Mesodermal cell (in vitro differentiated cells): ENCODE measurements around the gene VWA3B.

ENCODE experiments used
- H3K27ac ChIP-seq: 2 replicates; pipeline ENCODE4 v1.7.0; 2013; ENCODE audit warnings: mild to moderate bottlenecking, low read depth, low read length, moderate library complexity; ENCODE audit not compliant: severe bottlenecking
- H3K36me3 ChIP-seq: 2 replicates; pipeline ENCODE4 v1.7.1; 2013; ENCODE audit warnings: mild to moderate bottlenecking, low read length, moderate library complexity; ENCODE audit not compliant: control insufficient read depth, insufficient read depth
- H3K4me1 ChIP-seq: one replicate; pipeline ENCODE4 v1.7.1; 2013; ENCODE audit warnings: mild to moderate bottlenecking, low read length; ENCODE audit not compliant: insufficient read depth, control insufficient read depth, poor library complexity, severe bottlenecking
- H3K4me3 ChIP-seq: 2 replicates; pipeline ENCODE4 v1.7.0; 2013; ENCODE audit warnings: low read length, control low read depth, mild to moderate bottlenecking; ENCODE audit not compliant: insufficient read depth, poor library complexity, severe bottlenecking; ENCODE audit errors: extremely low read depth
- H3K9me3 ChIP-seq: 2 replicates; pipeline ENCODE4 v1.7.1; 2013; ENCODE audit warnings: mild to moderate bottlenecking, low read length, moderate library complexity; ENCODE audit not compliant: control insufficient read depth
- WGBS, 2 experiments: methylation state at CpG; one replicate each; pipeline ENCODE4 v1.1.5; 2013; ENCODE audit warnings: missing lambda C conversion rate in 2 of 2; ENCODE audit not compliant: insufficient coverage in 2 of 2; 5-methylcytosine and 5-hydroxymethylcytosine counted together

Gene VWA3B

DNA sequence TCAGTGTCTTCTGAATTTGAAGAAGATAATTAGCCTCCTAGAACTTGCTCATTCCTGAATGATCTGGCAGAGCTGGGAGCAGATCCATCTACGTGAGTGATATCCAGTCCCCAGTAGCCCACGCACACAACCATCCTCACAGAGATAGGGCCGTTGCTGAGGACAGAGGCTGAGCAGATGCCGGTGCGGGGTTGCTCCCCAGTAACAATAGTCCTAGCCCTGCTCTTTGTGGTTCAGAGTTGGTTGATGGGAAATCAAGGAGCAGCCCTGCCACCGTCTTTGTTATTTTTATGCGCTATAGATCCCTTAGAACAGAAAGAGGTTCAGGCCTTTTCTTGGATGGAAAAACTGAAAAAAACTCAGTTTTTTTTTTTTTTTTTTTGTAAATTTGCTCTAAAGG is 69.3 kb downstream of the VWA3B start:
- Histone ChIP-seq H3K27ac (no peak overlapping the region), H3K4me1 (no peaks in the 10 kb centered on the region), H3K4me3 (no peak overlapping the region), H3K9me3 (no peaks in the 10 kb centered on the region), H3K36me3 (no peaks in the 10 kb centered on the region)
- 85 to 87% methylated on average over 5 to 6 of the region's 7 CpGs for WGBS, 2 experiments

DNA sequence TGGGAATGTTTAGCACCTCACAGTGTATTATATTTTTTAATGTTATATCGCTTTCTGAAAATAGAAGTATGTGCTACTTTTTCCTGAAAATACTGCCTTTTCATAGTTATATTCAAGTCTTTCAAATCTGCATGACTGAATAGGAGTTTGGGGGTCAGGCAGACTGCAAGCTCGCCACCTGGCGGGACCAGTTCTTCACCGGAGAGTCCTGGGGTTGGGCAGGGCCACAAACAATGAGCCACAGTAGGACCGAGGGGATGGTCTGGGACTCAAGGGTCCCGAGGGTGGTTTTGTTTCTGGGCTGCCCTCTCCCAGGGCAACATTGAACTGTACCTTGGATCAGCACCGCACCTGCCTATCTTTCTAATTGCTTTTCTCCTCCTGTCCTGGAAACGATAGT is 70.6 kb downstream of the VWA3B start:
- Histone ChIP-seq H3K27ac (no peak overlapping the region), H3K9me3 (no peaks in the 10 kb centered on the region), H3K36me3 (no peaks in the 10 kb centered on the region), H3K4me3 (no peak overlapping the region), H3K4me1 (no peaks in the 10 kb centered on the region)
- 46 to 80% methylated on average over 3 to 7 of the region's 8 CpGs for WGBS, 2 experiments

DNA sequence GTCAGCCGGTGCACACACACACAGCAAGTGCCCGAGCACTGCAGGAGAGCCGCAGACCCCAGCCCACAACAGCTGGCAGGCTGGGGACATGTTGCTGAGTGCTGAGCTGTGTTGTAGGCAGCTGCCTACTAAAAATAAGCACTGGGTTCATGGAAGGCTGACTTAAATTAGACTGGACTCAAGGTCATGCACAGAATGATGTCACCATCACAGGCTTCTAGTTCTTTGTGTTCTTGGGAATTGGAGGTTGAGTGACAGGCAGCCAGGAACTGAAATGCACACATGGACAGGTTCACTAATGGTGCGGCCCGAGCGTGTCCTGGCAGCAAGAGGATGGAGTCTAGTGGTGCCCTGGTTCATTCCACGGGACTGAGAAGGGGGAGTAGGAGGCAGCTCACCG is 71.3 kb downstream of the VWA3B start:
- Histone ChIP-seq H3K4me3 (no peak overlapping the region), H3K4me1 (no peaks in the 10 kb centered on the region), H3K9me3 (no peaks in the 10 kb centered on the region), H3K27ac (no peak overlapping the region), H3K36me3 (no peaks in the 10 kb centered on the region)
- 88 to 98% methylated on average over 5 to 8 of the region's 8 CpGs for WGBS, 2 experiments

GRCh38 chr2:98160554-98160953 is 73.6 kb downstream of the VWA3B start:
- 89 to 97% methylated on average over 4 of the region's 4 CpGs for WGBS, 2 experiments
- H3K4me1 ChIP-seq, result no peaks in the 10 kb centered on the region
- H3K36me3 ChIP-seq, result no peaks in the 10 kb centered on the region
- H3K9me3 ChIP-seq, result no peaks in the 10 kb centered on the region
- no peak overlapping the region for H3K27ac ChIP-seq
- H3K4me3 ChIP-seq, result no peak overlapping the region

GRCh38 chr2:98161186-98161585 is 74.2 kb downstream of the VWA3B start:
- H3K9me3 ChIP-seq, result no peaks in the 10 kb centered on the region
- no peaks in the 10 kb centered on the region for H3K36me3 ChIP-seq
- 83 to 89% methylated on average over 2 to 3 of the region's 4 CpGs for WGBS, 2 experiments
- no peaks in the 10 kb centered on the region for H3K4me1 ChIP-seq
- no peak overlapping the region for H3K4me3 ChIP-seq
- no peak overlapping the region for H3K27ac ChIP-seq

DNA sequence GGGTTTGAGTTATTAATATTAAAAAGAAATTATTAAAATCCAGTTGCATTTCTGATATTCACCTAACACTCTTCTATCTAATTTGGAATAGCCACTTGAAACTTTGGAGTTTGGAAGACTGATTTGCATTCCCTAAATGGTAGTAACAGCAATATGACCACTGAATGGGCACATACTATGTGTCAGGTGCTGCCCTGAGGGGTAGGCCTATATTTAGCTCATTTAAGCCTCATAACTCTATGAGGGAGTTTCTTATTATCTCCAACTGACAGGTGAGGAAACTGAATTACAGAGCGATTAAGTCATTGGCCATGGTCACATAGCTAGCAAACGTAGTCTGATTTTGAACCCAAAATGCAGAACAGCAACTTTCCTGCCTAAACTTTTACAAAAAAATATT is 77.3 kb downstream of the VWA3B start:
- H3K4me1 ChIP-seq, result no peaks in the 10 kb centered on the region
- 83% methylated on average over 1 of the region's 2 CpGs; no CpG with 5 or more reads in 1 of the 2 experiments for WGBS, 2 experiments
- no peaks in the 10 kb centered on the region for H3K9me3 ChIP-seq
- no peak overlapping the region for H3K4me3 ChIP-seq
- H3K36me3 ChIP-seq, result no peaks in the 10 kb centered on the region
- H3K27ac ChIP-seq, result no peak overlapping the region

DNA sequence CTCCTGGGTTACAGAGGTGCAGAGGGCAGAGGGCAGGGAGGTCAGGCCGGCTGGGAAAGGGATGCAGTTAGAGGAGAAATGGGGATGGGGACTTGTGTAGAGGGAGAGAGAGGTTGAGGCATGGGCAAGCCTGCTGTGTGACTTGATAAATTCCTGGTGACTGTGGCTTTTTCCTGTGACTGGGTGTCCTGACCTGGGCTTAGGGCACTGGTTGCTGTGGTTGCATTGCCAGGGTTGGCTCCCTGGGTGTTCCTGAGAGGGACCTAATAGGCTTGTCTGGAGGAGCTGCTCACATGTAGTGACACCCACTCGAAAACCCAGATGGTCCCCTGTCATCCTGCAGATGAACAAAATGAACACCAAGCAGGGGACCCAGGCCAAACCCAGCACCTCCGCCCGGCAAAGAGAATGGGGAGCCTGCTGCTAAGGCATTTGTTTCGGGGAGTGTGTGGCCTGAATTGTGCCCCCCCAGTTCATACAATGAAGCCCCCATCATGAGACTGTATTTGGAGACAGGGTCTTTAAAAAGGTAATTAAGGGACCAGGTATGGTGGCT is 78.6 kb downstream of the VWA3B start:
- H3K4me3 ChIP-seq, result no peak overlapping the region
- no peaks in the 10 kb centered on the region for H3K4me1 ChIP-seq
- H3K9me3 ChIP-seq, result no peaks in the 10 kb centered on the region
- no peaks in the 10 kb centered on the region for H3K36me3 ChIP-seq
- WGBS, 2 experiments, result 100% methylated on average over 1 to 3 of the region's 5 CpGs
- no peak overlapping the region for H3K27ac ChIP-seq

GRCh38 chr2:98167916-98168315 is 80.9 kb downstream of the VWA3B start:
- no peaks in the 10 kb centered on the region for H3K9me3 ChIP-seq
- H3K27ac ChIP-seq, result no peak overlapping the region
- no CpG with 5 or more reads among the region's 2 CpGs for WGBS, 2 experiments
- H3K4me1 ChIP-seq, result no peaks in the 10 kb centered on the region
- no peaks in the 10 kb centered on the region for H3K36me3 ChIP-seq
- no peak overlapping the region for H3K4me3 ChIP-seq

DNA sequence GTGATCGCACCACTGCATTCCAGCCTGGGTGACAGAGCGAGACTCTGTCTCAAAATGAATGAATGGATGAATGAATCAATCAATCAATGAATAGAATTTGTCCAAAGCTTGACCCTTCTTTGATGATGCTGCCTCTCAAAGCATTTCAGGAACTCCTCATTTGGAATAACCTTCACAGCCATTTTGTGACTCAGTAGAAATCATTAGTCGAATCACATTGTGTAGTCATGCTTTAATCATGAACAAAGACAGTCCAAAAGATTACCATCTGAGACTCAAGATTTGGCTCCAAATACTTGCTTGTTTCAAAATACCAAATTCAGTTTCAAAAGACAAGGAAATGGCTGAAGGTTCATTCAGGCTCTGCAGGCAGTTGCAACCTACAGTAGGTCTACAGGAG is 83.1 kb downstream of the VWA3B start:
- 71 to 89% methylated on average over 2 to 3 of the region's 3 CpGs for WGBS, 2 experiments
- H3K27ac ChIP-seq, result no peak overlapping the region
- H3K4me1 ChIP-seq, result no peaks in the 10 kb centered on the region
- H3K36me3 ChIP-seq, result no peaks in the 10 kb centered on the region
- no peaks in the 10 kb centered on the region for H3K9me3 ChIP-seq
- H3K4me3 ChIP-seq, result no peak overlapping the region

DNA sequence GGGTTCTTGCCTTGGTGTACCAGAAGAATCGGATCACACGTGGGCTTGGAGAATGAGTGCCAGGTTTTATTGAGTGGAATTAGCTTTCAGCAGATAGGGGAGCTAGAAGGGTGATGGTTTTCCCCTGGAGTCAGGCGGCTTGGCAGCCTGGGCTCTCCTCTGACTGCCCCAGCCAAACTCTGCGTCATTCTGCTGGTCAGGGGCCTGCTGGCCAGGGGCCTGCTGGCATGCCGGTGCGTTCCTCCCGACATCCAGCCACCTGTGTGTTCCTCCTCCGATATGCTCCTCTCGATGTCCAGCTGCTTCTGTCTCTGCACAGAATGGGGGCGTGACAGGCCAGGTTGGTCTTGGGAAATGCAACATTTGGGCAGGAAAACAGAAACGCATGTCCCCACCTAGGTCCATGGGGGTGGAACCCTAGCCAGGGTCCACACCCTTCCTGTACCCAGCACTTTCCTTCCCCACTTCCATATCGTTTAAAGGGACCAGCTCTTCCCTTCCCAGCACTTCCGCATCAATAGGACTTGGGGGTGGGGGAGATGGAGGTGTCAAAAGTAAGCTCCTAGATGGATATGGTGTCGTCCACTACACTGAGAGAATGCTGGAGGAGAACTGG is 85.3 kb downstream of the VWA3B start:
- H3K36me3 ChIP-seq, result no peaks in the 10 kb centered on the region
- WGBS, 2 experiments, result 91 to 98% methylated on average over 11 of the region's 14 CpGs
- H3K27ac ChIP-seq, result no peak overlapping the region
- H3K4me3 ChIP-seq, result no peak overlapping the region
- H3K9me3 ChIP-seq, result no peaks in the 10 kb centered on the region
- H3K4me1 ChIP-seq, result no peaks in the 10 kb centered on the region

DNA sequence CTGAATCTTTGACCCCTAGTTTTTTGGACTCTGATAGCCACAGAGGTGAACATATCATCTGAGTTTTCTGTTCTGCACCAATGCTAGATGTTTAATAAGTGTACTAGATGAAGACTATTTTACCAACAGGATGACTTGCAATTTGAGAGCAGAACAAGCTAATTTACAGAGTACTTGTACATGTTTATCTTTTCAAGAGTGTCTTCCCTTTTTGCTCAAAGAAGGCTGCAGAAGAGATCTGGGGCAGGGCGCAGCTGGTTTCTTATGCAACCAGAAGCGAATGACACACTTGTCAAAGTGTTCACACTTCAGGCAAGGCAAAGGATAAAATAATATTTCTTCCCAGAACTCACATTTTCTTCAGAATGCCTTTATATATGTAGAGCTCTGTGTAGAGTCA is 86.0 kb downstream of the VWA3B start:
- Histone ChIP-seq H3K4me3 (no peak overlapping the region), H3K9me3 (no peaks in the 10 kb centered on the region), H3K36me3 (no peaks in the 10 kb centered on the region), H3K27ac (no peak overlapping the region), H3K4me1 (no peaks in the 10 kb centered on the region)
- 100% methylated on average over 1 of the region's 2 CpGs for WGBS, 2 experiments
